Activated CD8-positive, alpha-beta T cell treated with anti-CD3 and anti-CD28 coated beads for 36 hours (primary cell): ENCODE results near the gene CYGB. TPM values are rescaled to one million over a fixed set of nuclear protein-coding genes. Genes with fewer than 3 reads are reported as not detected.

Experiments used
- ATAC-seq: fragments of 200-7000 bp; cut with Tn5 transposase; one replicate; pipeline ENCODE4 v1.10.0; 2021; ENCODE audit warnings: mild to moderate bottlenecking, moderate library complexity
- CTCF ChIA-PET: fragments of 350-600 bp; sonication (Branson Sonifier 250); formaldehyde crosslinking; loops from one replicate; lab custom pipeline; 2021; ENCODE audit warnings: antibody characterized with exemption; lab: Charles Lee
- POLR2A ChIA-PET: fragments of 350-600 bp; sonication (Branson Sonifier 250); formaldehyde crosslinking; loops from one replicate; lab custom pipeline; 2021; ENCODE audit warnings: antibody characterized with exemption; lab: Charles Lee
- DNase-seq: peaks from one replicate; pipeline ENCODE4 v3.0.0-alpha.2; 2020
- H3K27ac Mint-ChIP-seq: one replicate; pipeline ENCODE4 v1.8.0; 2021; ENCODE audit warnings: mild to moderate bottlenecking, mixed read lengths
- H3K27me3 Mint-ChIP-seq: one replicate; pipeline ENCODE4 v1.8.0; 2021; ENCODE audit warnings: mixed read lengths
- H3K36me3 Mint-ChIP-seq: one replicate; pipeline ENCODE4 v1.8.0; 2021; ENCODE audit warnings: low read depth, mixed read lengths
- H3K4me1 Mint-ChIP-seq: one replicate; pipeline ENCODE4 v1.8.0; 2021; ENCODE audit warnings: low read depth, mixed read lengths
- H3K4me3 Mint-ChIP-seq: one replicate; pipeline ENCODE4 v1.8.0; 2021; ENCODE audit warnings: mild to moderate bottlenecking, moderate library complexity, mixed read lengths
- H3K9me3 Mint-ChIP-seq: one replicate; pipeline ENCODE4 v1.8.0; 2021; ENCODE audit warnings: mixed read lengths
- CTCF ChIP-seq: fragments of 200-600 bp; IDR thresholded peaks from one replicate; pipeline ENCODE4 v1.8.0; 2022; ENCODE audit warnings: antibody characterized with exemption, mild to moderate bottlenecking
- intact Hi-C: fragments of 100-400 bp; cut with micrococcal nuclease; formaldehyde crosslinking; loops from one replicate; pipeline ENCODE4 v1.10.0; 2022
- total RNA-seq, 2 experiments: library from RNA; stranded (reverse); gene quantifications; one replicate each; pipeline ENCODE4 v1.2.3, GENCODE V29; 2021

The CYGB gene
- total RNA-seq, 2 experiments from 2014 or later = 0.23 TPM; not detected in 1

DNA sequence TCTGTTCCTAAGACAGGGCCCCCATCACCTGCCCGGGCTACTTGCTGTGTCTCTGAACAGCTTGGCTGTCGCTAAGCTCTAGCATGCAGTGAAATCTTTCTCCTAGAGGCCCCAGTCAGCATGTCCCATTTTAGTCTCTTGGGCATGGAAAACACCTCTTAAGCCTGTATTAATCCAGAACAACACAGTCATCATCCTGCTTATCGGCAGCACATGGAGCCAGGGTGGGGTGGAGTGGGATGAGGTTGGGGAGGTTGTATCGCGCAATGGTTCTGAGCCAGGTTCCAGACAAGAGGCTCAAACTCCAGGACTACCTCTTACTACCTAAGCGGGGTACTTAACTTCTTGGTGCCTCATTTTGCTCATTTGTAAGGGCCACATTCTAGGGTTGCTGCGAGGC lies 40.4 kb upstream of the CYGB start:
- CTCF ChIA-PET = interaction anchor here (1.1 to 1.9 kb wide), 5 partner anchors 18 to 55 kb away, joined by 3 to 6 read pairs (median 5); no protein-coding TSS in a partner anchor
- Mint-ChIP-seq H3K36me3 (no peaks in the 10 kb centered on the region), H3K9me3 (no peaks in the 10 kb centered on the region), H3K27ac (no peak overlapping the region), H3K4me3 (no peak overlapping the region), H3K4me1 (peaks cover 9% of the 10 kb centered on the region), H3K27me3 (peaks cover 4% of the 10 kb centered on the region)
- no peak for DNase-seq
- no peak for TF ChIP-seq CTCF
- POLR2A ChIA-PET = interaction anchor here (4.0 kb wide), 1 partner anchor 11 kb away, joined by 19 read pairs; no protein-coding TSS in a partner anchor
- ATAC-seq = no peak
- intact Hi-C loops = no loop called here

- Mint-ChIP-seq H3K4me1 (peaks cover 9% of the 10 kb centered on the region), H3K27me3 (no peaks in the 10 kb centered on the region), H3K27ac (no peak overlapping the region), H3K36me3 (no peaks in the 10 kb centered on the region), H3K9me3 (no peaks in the 10 kb centered on the region), H3K4me3 (no peak overlapping the region)
- ATAC-seq (no peak), DNase-seq (no peak)
- CTCF ChIA-PET = interaction anchor here (1.7 kb wide), 1 partner anchor 48 kb away, joined by 6 read pairs; no protein-coding TSS in a partner anchor
- POLR2A ChIA-PET = interaction anchor here (4.0 kb wide), 1 partner anchor 9 kb away, joined by 19 read pairs; no protein-coding TSS in a partner anchor
- intact Hi-C loops = no loop called here
- TF ChIP-seq CTCF = no peak
These were observed 38.7 kb upstream of the CYGB start for GRCh38 chr17:76576189-76576588.

- Mint-ChIP-seq H3K4me1 (peaks cover 9% of the 10 kb centered on the region), H3K27ac (no peak overlapping the region), H3K4me3 (no peak overlapping the region), H3K36me3 (peaks cover 3% of the 10 kb centered on the region), H3K9me3 (peaks cover 1% of the 10 kb centered on the region), H3K27me3 (no peaks in the 10 kb centered on the region)
- ATAC-seq (no peak), DNase-seq (no peak)
- intact Hi-C loops = no loop called here
- CTCF ChIA-PET = no interaction called here
- TF ChIP-seq CTCF = no peak
- POLR2A ChIA-PET = interaction anchor here (4.0 kb wide), 1 partner anchor 9 kb away, joined by 19 read pairs; no protein-coding TSS in a partner anchor
These were observed 38.1 kb upstream of the CYGB start for GRCh38 chr17:76575570-76575969.

- no peak for TF ChIP-seq CTCF
- no peak overlapping the region for H3K4me3 Mint-ChIP-seq
- peaks cover 2% of the 10 kb centered on the region for H3K4me1 Mint-ChIP-seq
- intact Hi-C loops = no loop called here
- DNase-seq = no peak
- ATAC-seq = no peak
- peaks cover 3% of the 10 kb centered on the region for H3K36me3 Mint-ChIP-seq
- H3K27me3 Mint-ChIP-seq = no peaks in the 10 kb centered on the region
- ChIA-PET CTCF (interaction anchor here (0.8 kb wide), 1 partner anchor 10 kb away, joined by 3 read pairs; no protein-coding TSS in a partner anchor), POLR2A (interaction anchor here (3.7 to 4.0 kb wide), 2 partner anchors 7 to 17 kb away, joined by 15 to 19 read pairs; no protein-coding TSS in a partner anchor)
- H3K27ac Mint-ChIP-seq = no peak overlapping the region
- H3K9me3 Mint-ChIP-seq = peaks cover 1% of the 10 kb centered on the region
These were observed 36.7 kb upstream of the CYGB start for GRCh38 chr17:76574166-76574565.

DNA sequence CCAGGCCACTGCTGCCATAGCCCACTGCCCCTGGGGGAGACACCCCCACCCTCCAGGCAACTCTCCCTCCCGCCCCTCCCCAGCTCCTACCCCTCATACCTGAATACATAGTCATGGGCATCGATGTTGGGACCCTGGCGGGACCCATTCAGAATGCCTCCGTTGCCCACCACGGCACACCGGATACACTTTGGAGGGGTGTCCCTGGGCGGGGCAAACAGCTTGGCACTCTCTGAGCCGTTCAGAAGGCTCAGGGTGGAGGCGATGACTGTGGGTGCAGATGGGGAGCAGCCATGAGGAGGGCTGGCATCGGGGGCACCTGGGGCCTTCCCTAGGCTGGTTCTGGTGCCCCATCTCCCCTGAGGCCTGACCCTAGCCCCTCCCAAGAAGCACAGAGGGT lies 35.6 kb upstream of the CYGB start:
- no peak for DNase-seq
- Mint-ChIP-seq H3K36me3 (peaks cover 3% of the 10 kb centered on the region), H3K9me3 (peaks cover 1% of the 10 kb centered on the region), H3K27ac (no peak overlapping the region), H3K27me3 (no peaks in the 10 kb centered on the region), H3K4me3 (no peak overlapping the region), H3K4me1 (peaks cover 4% of the 10 kb centered on the region)
- POLR2A ChIA-PET = interaction anchor here (1.1 to 3.7 kb wide), 3 partner anchors 8 to 16 kb away, joined by 3 to 15 read pairs (median 10); no protein-coding TSS in a partner anchor
- ATAC-seq = no peak
- intact Hi-C loops = no loop called here
- no peak for TF ChIP-seq CTCF
- CTCF ChIA-PET = interaction anchor here (0.8 to 3.1 kb wide), 2 partner anchors 12 to 51 kb away, joined by 3 to 12 read pairs; no protein-coding TSS in a partner anchor
